ENCODE measurements around the gene SYT11.

The SYT11 gene

GRCh38 chr1:155816351-155816750 lies 43.0 kb upstream of the SYT11 start:
- Histone ChIP-seq H3F3A (ENCODE audit: insufficient read depth, low read length) (no peaks in the 10 kb centered on the region), H3K4me3 (ENCODE audit: low read depth, low read length, poor library complexity, severe bottlenecking) (no peak overlapping the region), H4K20me1 (ENCODE audit: insufficient read depth, low read length) (no peaks in the 10 kb centered on the region), H3K27me3 (ENCODE audit: insufficient read depth, low read length) (no peaks in the 10 kb centered on the region), H3K4me1 (ENCODE audit: insufficient read depth, low read length, severe bottlenecking) (peaks cover 6% of the 10 kb centered on the region), H3K9me3 (ENCODE audit: low read length) (no peaks in the 10 kb centered on the region), H3K79me2 (ENCODE audit: insufficient read depth, low read length) (no peaks in the 10 kb centered on the region), H2AFZ (ENCODE audit: low read length) (no peak overlapping the region), H3K9ac (ENCODE audit: low read length) (no peak overlapping the region), H3K4me2 (ENCODE audit: low read length) (no peak overlapping the region), H3K27ac (ENCODE audit: low read depth, low read length, poor library complexity, severe bottlenecking) (no peak overlapping the region), H3K36me3 (ENCODE audit: insufficient read depth, low read length) (peaks cover 77% of the 10 kb centered on the region), H3K9me2 (ENCODE audit: low read depth, low read length) (no peaks in the 10 kb centered on the region)
- TF ChIP-seq, protein P1, sequence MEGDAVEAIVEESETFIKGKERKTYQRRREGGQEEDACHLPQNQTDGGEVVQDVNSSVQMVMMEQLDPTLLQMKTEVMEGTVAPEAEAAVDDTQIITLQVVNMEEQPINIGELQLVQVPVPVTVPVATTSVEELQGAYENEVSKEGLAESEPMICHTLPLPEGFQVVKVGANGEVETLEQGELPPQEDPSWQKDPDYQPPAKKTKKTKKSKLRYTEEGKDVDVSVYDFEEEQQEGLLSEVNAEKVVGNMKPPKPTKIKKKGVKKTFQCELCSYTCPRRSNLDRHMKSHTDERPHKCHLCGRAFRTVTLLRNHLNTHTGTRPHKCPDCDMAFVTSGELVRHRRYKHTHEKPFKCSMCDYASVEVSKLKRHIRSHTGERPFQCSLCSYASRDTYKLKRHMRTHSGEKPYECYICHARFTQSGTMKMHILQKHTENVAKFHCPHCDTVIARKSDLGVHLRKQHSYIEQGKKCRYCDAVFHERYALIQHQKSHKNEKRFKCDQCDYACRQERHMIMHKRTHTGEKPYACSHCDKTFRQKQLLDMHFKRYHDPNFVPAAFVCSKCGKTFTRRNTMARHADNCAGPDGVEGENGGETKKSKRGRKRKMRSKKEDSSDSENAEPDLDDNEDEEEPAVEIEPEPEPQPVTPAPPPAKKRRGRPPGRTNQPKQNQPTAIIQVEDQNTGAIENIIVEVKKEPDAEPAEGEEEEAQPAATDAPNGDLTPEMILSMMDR (IDR thresholded peaks at IDR 0.05; ENCODE audit: low read length), result no peak
- TF ChIP-seq EZH2 (IDR thresholded peaks at IDR 0.05; ENCODE audit: borderline replicate concordance, low read length), result no peak

DNA sequence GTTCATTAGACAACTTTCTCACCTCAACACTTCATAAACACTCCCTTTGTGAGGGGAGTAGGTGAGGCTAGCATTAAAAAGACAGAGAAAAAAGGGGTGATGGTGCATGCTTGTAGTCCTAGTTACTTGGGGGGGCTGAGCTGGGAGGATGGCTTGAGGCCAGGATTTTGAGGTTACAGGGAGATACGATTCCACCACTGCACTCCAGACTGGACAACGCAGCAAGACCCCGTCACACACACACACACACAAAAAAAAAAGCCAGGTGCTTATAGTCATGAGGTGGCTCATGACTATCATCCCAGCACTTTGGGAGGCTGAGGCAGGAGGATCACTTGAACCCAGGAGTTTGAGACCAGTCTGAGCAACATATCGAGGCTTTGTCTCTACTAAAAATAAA lies 31.9 kb upstream of the SYT11 start:
- no peaks in the 10 kb centered on the region for H3K9me3 ChIP-seq (ENCODE audit: low read length)
- H3K79me2 ChIP-seq (ENCODE audit: insufficient read depth, low read length), result no peaks in the 10 kb centered on the region
- no peaks in the 10 kb centered on the region for H3K9me2 ChIP-seq (ENCODE audit: low read depth, low read length)
- H3K36me3 ChIP-seq (ENCODE audit: insufficient read depth, low read length), result peaks cover 29% of the 10 kb centered on the region
- TF ChIP-seq EZH2 (IDR thresholded peaks at IDR 0.05; ENCODE audit: borderline replicate concordance, low read length), result no peak
- no peak overlapping the region for H3K4me3 ChIP-seq (ENCODE audit: low read depth, low read length, poor library complexity, severe bottlenecking)
- H3K4me2 ChIP-seq (ENCODE audit: low read length), result no peak overlapping the region
- no peak overlapping the region for H2AFZ ChIP-seq (ENCODE audit: low read length)
- H3K27ac ChIP-seq (ENCODE audit: low read depth, low read length, poor library complexity, severe bottlenecking), result no peak overlapping the region
- H3K9ac ChIP-seq (ENCODE audit: low read length), result no peak overlapping the region
- no peaks in the 10 kb centered on the region for H4K20me1 ChIP-seq (ENCODE audit: insufficient read depth, low read length)
- H3K27me3 ChIP-seq (ENCODE audit: insufficient read depth, low read length), result no peaks in the 10 kb centered on the region
- H3F3A ChIP-seq (ENCODE audit: insufficient read depth, low read length), result no peaks in the 10 kb centered on the region
- no peaks in the 10 kb centered on the region for H3K4me1 ChIP-seq (ENCODE audit: insufficient read depth, low read length, severe bottlenecking)

- no peak for TF ChIP-seq EZH2 (IDR thresholded peaks at IDR 0.05; ENCODE audit: borderline replicate concordance, low read length)
- TF ChIP-seq, protein P1 (IDR thresholded peaks at IDR 0.05; ENCODE audit: low read length), result no peak
- H3K27ac ChIP-seq (ENCODE audit: low read depth, low read length, poor library complexity, severe bottlenecking), result no peak overlapping the region
- no peaks in the 10 kb centered on the region for H3F3A ChIP-seq (ENCODE audit: insufficient read depth, low read length)
- H3K79me2 ChIP-seq (ENCODE audit: insufficient read depth, low read length), result no peaks in the 10 kb centered on the region
- no peaks in the 10 kb centered on the region for H4K20me1 ChIP-seq (ENCODE audit: insufficient read depth, low read length)
- H3K9me3 ChIP-seq (ENCODE audit: low read length), result no peaks in the 10 kb centered on the region
- no peaks in the 10 kb centered on the region for H3K9me2 ChIP-seq (ENCODE audit: low read depth, low read length)
- no peaks in the 10 kb centered on the region for H3K27me3 ChIP-seq (ENCODE audit: insufficient read depth, low read length)
- H3K9ac ChIP-seq (ENCODE audit: low read length), result no peak overlapping the region
- H3K4me3 ChIP-seq (ENCODE audit: low read depth, low read length, poor library complexity, severe bottlenecking), result no peak overlapping the region
- H3K36me3 ChIP-seq (ENCODE audit: insufficient read depth, low read length), result peaks cover 12% of the 10 kb centered on the region; the same call in 1 of the 2 replicates
- H3K4me2 ChIP-seq (ENCODE audit: low read length), result no peak overlapping the region
- H3K4me1 ChIP-seq (ENCODE audit: insufficient read depth, low read length, severe bottlenecking), result peaks cover 15% of the 10 kb centered on the region
- H2AFZ ChIP-seq (ENCODE audit: low read length), result no peak overlapping the region
Measured at GRCh38 chr1:155831279-155831976, 27.9 kb upstream of the SYT11 start.
